ENCODE results near the gene EGLN2. TPM values are rescaled to one million over a fixed set of nuclear protein-coding genes. Genes with fewer than 3 reads are reported as not detected.

Gene EGLN2
- total RNA-seq, 4 donors from 2014 or later: 36.4 to 151 (median 72.6) TPM

DNA sequence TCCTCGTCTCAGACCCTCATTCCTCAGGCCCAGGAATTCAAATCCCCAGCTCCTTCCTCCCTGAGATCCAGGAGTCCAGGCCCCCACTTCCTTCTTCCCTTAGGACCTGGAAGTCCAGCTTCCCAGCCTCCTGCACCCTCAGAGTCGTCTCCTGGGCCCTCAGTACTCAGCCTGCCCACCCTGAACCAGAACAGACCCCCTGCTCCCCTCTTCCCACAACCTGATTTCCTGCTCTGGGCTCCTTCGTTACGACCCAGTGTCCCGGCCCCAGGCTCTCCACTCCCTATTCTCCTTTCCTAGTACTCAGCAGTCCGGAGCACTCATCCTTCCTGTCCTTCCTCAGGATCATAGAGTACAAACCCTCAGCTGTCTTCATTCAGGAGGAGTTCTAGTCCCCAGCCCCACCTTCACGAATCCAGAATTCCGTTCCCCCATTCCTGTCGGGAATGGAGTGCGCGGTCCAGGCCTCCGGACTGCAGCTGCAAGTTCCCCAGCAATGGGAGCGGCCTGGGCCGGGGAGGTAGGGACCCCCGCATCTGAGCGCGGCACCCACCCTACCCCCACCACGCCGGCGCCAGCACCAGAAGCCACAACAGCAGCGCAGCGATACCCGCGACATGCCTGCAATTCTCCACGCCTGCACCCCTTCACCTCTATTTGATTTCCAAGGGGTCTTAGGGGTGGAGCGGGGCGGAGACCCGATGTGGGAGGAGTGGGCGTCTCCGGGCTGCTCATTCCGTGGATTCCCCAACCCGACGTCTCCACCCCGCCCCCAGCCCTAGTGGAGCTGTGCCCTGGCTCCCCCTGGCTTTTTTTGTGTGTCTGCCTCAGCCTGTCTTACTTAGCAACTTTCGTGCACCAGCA, 12.7 kb downstream of the EGLN2 start:
- TF ChIP-seq CTCF (IDR thresholded peaks at IDR 0.05; ENCODE audit: low read depth): no peak

DNA sequence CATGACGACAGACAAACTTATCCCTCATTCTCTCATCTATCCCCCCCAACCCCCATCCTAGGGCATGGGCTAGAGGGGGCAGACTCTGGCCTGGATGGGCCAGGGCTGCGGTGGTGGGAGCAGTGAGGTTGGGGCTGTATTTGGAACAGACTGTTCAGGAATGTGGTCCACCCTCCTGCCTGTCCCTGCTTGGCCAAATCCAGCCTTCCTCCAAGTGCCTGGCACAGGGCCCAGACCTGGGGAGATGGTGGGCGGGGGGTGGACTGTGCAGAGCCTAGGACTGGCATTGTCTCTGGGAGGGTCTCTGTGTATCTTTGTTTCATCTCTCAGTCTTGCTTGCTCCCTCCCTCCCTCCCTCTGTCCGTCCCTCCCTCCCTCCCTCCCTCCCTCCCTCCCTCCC, 14.2 kb downstream of the EGLN2 start:
- TF ChIP-seq CTCF (IDR thresholded peaks at IDR 0.05; ENCODE audit: low read depth): no peak

DNA sequence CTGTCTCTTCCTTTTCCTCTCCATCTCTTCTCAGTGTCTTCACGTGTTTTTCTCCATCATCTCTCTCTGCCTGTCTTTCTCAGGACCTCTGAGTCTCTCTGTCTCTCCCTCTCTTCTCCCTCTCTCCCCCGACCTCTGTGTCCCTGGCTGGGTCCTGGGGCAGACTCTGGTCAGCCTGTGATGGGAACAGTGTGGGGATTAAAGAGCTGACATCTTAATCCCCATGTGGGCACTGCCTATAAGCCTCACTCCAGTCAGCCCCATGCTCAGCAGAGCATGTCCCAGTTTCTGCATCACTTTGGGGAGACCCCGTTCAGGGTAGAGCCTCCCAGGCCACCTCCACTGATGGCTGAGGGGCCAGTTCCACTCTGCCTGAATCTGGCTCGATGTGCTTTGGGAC, 16.2 kb downstream of the EGLN2 start:
- TF ChIP-seq CTCF (IDR thresholded peaks at IDR 0.05; ENCODE audit: low read depth): no peak

GRCh38 chr19:40822161-40822560, 23.2 kb downstream of the EGLN2 start:
- no peak for TF ChIP-seq CTCF (IDR thresholded peaks at IDR 0.05; ENCODE audit: low read depth)

DNA sequence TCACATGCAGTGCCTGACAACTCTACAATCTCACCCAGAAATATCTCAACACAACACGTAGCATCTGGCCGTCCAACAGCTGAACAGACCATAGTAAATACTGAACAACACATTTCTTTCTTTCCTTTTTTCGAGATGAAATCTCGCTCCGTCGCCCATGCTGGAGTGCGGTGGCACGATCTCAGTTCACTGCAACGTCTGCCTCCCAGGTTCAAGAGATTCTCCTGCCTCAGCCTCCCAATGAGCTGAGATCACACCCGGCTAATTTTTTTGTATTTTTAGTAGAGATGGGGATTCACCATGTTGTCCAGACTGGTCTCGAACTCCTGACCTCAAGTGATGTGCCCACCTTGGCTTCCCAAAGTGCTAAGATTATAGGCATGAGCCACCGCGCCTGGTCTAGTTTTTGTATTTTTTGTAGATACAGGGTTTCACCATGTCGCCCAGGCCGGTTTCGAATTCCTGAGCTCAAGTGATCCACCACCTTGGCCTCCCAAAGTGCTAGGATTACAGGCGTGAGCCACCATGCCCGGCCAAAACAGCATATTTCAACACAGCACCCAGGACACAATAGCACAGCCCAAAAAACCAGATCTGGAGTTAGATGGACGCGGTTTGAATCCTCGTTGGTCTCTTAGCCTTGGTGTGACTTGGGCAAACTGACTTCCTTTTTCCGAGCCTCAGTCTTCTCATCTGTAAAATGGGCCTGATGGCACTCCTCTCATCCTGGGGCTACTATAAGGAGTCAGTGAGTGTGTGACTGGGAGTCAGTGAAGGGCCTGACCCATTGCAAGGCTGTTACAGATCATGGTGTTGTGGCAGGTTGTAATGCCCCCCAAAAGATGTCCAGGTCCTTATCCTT, 28.6 kb downstream of the EGLN2 start:
- no peak for TF ChIP-seq CTCF (IDR thresholded peaks at IDR 0.05; ENCODE audit: low read depth)

- no peak for TF ChIP-seq CTCF (IDR thresholded peaks at IDR 0.05; ENCODE audit: low read depth)
Measured at GRCh38 chr19:40829205-40829604, 30.2 kb downstream of the EGLN2 start.

Data from subcutaneous adipose tissue (tissue), 4 donors.